K562 (cell line): ENCODE results near the gene TACC3. TPM values are rescaled to one million over a fixed set of nuclear protein-coding genes. Genes with fewer than 3 reads are reported as not detected.

Experiments
- ATF1 ChIP-seq, 2 experiments: fragments of 450-650 bp in 1 of 2; IDR thresholded peaks; 2 replicates each; pipeline ENCODE4 v1.6.1; 2016; ENCODE audit warnings: missing compliant biosample characterization in 1 of 2, missing genetic modification characterization in 1 of 2
- CC2D1A ChIP-seq: fragments of 450-650 bp; IDR thresholded peaks from 2 replicates; pipeline ENCODE4 v1.6.1; 2017; ENCODE audit warnings: mild to moderate bottlenecking
- CREM ChIP-seq: IDR thresholded peaks from 2 replicates; pipeline ENCODE4 v1.6.1; 2014; ENCODE audit warnings: antibody characterized with exemption, low read depth
- CTBP1 ChIP-seq: fragments of 450-650 bp; IDR thresholded peaks from 2 replicates; pipeline ENCODE4 v1.6.1; 2016; ENCODE audit warnings: borderline replicate concordance
- DPF2 ChIP-seq: fragments of 450-650 bp; IDR thresholded peaks from 2 replicates; pipeline ENCODE4 v1.6.1; 2016
- ELF4 ChIP-seq: fragments of 450-650 bp; formaldehyde crosslinking; IDR thresholded peaks from 2 replicates; pipeline ENCODE4 v1.4.0; 2022; ENCODE audit warnings: missing genetic modification characterization
- HDAC1 ChIP-seq, 2 experiments: fragments of 450-650 bp; IDR thresholded peaks; 2 replicates each; pipeline ENCODE4 v1.6.1; 2016 to 2017; ENCODE audit warnings: inconsistent platforms in 1 of 2, mild to moderate bottlenecking in 1 of 2, moderate library complexity in 1 of 2
- HMGN3 ChIP-seq: IDR thresholded peaks from 2 replicates; pipeline ENCODE4 v1.6.1; 2011; ENCODE audit warnings: borderline replicate concordance, low read depth, mild to moderate bottlenecking, mixed read lengths, low read length; ENCODE audit not compliant: insufficient read length; ENCODE audit errors: extremely low read depth
- KDM4B ChIP-seq, 2 experiments: fragments of 450-650 bp in 1 of 2; sonication (generic) in 1 of 2; IDR thresholded peaks; 2 replicates each; pipeline ENCODE4 v1.6.1; 2016 to 2017; ENCODE audit warnings: borderline replicate concordance in 2 of 2, antibody characterized with exemption in 1 of 2, low read depth in 1 of 2, mild to moderate bottlenecking in 1 of 2
- MTA3 ChIP-seq: fragments of 450-650 bp; formaldehyde crosslinking; IDR thresholded peaks from 2 replicates; pipeline ENCODE4 v1.6.1; 2017; ENCODE audit warnings: mild to moderate bottlenecking, borderline replicate concordance
- NCOR1 ChIP-seq: fragments of 450-650 bp; IDR thresholded peaks from 2 replicates; pipeline ENCODE4 v1.6.1; 2016; ENCODE audit warnings: mild to moderate bottlenecking, moderate library complexity
- NR2C1 ChIP-seq, 2 experiments: fragments of 450-650 bp; IDR thresholded peaks; 2 replicates each; pipeline ENCODE4 v1.6.1; 2017; ENCODE audit warnings: mild to moderate bottlenecking in 2 of 2, antibody characterized with exemption in 1 of 2, inconsistent platforms in 1 of 2, missing compliant biosample characterization in 1 of 2, missing genetic modification characterization in 1 of 2
- PHF8 ChIP-seq: fragments of 200-600 bp; sonication (generic); IDR thresholded peaks from 2 replicates; pipeline ENCODE4 v1.6.1; 2012; ENCODE audit warnings: mixed run types, mild to moderate bottlenecking, inconsistent platforms, low read length, moderate library complexity, borderline replicate concordance
- SMAD4 ChIP-seq: fragments of 250-450 bp; sonication (Bioruptor Pico); conservative IDR thresholded peaks from 2 replicates; pipeline ENCODE4 v1.8.0; 2021; ENCODE audit warnings: inconsistent platforms, mild to moderate bottlenecking, moderate library complexity
- ZBTB17 ChIP-seq: fragments of 450-650 bp; formaldehyde crosslinking; IDR thresholded peaks from 2 replicates; pipeline ENCODE4 v1.4.0; 2020; ENCODE audit warnings: mild to moderate bottlenecking
- ZBTB33 ChIP-seq: sonication (generic); formaldehyde crosslinking; IDR thresholded peaks from 2 replicates; pipeline ENCODE4 v1.8.1; 2023; ENCODE audit warnings: mild to moderate bottlenecking, missing genetic modification reagents
- ZNF140 ChIP-seq: fragments of 250-450 bp; sonication (Bioruptor Pico); IDR thresholded peaks from 2 replicates; pipeline ENCODE4 v1.8.0; 2021; ENCODE audit warnings: moderate library complexity, mild to moderate bottlenecking, inconsistent platforms
- polyA plus RNA-seq, 8 experiments: library from polyadenylated mRNA; depleted of rRNA in 4 of 8; stranded (reverse) in 5 of 8; unstranded in 3 of 8; fragments of >200 nt; fragmentation: Nextera tagmentation in 2 of 8; fragmentation: Illumina TruSeq in 1 of 8; extraction: Ambion mirVana in 2 of 8; extraction: Trizol in 1 of 8; gene quantifications; 2 replicates each; pipeline versions ENCODE4 v1.2.1 to v1.2.3, GENCODE V29; 2011 to 2014; ENCODE audit warnings: inconsistent platforms in 1 of 8, missing spikeins in 1 of 8
- total RNA-seq, 7 experiments: library from RNA; depleted of rRNA in 6 of 7; stranded (reverse); fragments of >200 nt in 6 of 7; fragmentation: Illumina TruSeq in 2 of 7; extraction: Trizol in 2 of 7; gene quantifications; 2 replicates each; pipeline versions ENCODE4 v1.2.1 to v1.2.3, GENCODE V29; 2011 to 2021; ENCODE audit warnings: low replicate concordance in 1 of 7
- TF ChIP-seq, protein P1 (sequence below): fragments of 250-450 bp; sonication (Bioruptor Pico); IDR thresholded peaks from 2 replicates; pipeline ENCODE4 v1.5.0; 2021; ENCODE audit warnings: mild to moderate bottlenecking, borderline replicate concordance
- TF ChIP-seq, protein P2 (sequence below): fragments of 450-650 bp; IDR thresholded peaks from 2 replicates; pipeline ENCODE4 v1.6.1; 2018; ENCODE audit not compliant: partially characterized antibody

The TACC3 gene
- total and polyA plus RNA-seq, 9 of the 15 experiments (the other 6 are each of a cell fraction or from before 2014, with no cell fraction given), result 1.9 to 122 (median 55.6) TPM

GRCh38 chr4:1784789-1785591 is 63.7 kb downstream of the TACC3 start (continued):
- TF ChIP-seq ZBTB17 (peak; percentile 58), MTA3 (peak; percentile 83), CC2D1A (no peak; the same call in 1 of the 2 replicates), ELF4 (CRISPR knock-in tag) (peak; percentile 61), SMAD4 (peak; percentile 93), CREM (peak; percentile 52), NCOR1 (peak; percentile 95), PHF8 (peak; percentile 35; the same call in 1 of the 2 replicates), HDAC1 (IDR thresholded peaks at IDR 0.05) (peak in 1 of 2 experiments; percentile 61; a peak in 2 of 4 replicates), CTBP1 (peak; percentile 41; the same call in 1 of the 2 replicates), ZBTB33 (CRISPR knock-in tag) (peak; percentile 74; the same call in 1 of the 2 replicates), DPF2 (peak; percentile 93), KDM4B (IDR thresholded peaks at IDR 0.05; ENCODE audit: borderline replicate concordance in 2 of 2, low read depth in 1 of 2) (peak in 1 of 2 experiments; percentile 79; a peak in 1 of 4 replicates), HMGN3 (peak; percentile 98), ATF1 (CRISPR knock-in tag; IDR thresholded peaks at IDR 0.05) (no peak), ATF1 (tag; IDR thresholded peaks at IDR 0.05) (peak; percentile 32; the same call in 1 of the 2 replicates), NR2C1 (IDR thresholded peaks at IDR 0.05) (no peak), NR2C1 (tag; IDR thresholded peaks at IDR 0.05) (peak; percentile 46; the same call in 1 of the 2 replicates), ZNF140 (CRISPR knock-in tag) (peak; percentile 15; the same call in 1 of the 2 replicates)
- TF ChIP-seq, protein P1, sequence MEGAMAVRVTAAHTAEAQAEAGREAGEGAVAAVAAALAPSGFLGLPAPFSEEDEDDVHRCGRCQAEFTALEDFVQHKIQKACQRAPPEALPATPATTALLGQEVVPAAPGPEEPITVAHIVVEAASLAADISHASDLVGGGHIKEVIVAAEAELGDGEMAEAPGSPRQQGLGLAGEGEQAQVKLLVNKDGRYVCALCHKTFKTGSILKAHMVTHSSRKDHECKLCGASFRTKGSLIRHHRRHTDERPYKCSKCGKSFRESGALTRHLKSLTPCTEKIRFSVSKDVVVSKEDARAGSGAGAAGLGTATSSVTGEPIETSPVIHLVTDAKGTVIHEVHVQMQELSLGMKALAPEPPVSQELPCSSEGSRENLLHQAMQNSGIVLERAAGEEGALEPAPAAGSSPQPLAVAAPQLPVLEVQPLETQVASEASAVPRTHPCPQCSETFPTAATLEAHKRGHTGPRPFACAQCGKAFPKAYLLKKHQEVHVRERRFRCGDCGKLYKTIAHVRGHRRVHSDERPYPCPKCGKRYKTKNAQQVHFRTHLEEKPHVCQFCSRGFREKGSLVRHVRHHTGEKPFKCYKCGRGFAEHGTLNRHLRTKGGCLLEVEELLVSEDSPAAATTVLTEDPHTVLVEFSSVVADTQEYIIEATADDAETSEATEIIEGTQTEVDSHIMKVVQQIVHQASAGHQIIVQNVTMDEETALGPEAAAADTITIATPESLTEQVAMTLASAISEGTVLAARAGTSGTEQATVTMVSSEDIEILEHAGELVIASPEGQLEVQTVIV (CRISPR knock-in tag), result no peak
- TF ChIP-seq, protein P2, sequence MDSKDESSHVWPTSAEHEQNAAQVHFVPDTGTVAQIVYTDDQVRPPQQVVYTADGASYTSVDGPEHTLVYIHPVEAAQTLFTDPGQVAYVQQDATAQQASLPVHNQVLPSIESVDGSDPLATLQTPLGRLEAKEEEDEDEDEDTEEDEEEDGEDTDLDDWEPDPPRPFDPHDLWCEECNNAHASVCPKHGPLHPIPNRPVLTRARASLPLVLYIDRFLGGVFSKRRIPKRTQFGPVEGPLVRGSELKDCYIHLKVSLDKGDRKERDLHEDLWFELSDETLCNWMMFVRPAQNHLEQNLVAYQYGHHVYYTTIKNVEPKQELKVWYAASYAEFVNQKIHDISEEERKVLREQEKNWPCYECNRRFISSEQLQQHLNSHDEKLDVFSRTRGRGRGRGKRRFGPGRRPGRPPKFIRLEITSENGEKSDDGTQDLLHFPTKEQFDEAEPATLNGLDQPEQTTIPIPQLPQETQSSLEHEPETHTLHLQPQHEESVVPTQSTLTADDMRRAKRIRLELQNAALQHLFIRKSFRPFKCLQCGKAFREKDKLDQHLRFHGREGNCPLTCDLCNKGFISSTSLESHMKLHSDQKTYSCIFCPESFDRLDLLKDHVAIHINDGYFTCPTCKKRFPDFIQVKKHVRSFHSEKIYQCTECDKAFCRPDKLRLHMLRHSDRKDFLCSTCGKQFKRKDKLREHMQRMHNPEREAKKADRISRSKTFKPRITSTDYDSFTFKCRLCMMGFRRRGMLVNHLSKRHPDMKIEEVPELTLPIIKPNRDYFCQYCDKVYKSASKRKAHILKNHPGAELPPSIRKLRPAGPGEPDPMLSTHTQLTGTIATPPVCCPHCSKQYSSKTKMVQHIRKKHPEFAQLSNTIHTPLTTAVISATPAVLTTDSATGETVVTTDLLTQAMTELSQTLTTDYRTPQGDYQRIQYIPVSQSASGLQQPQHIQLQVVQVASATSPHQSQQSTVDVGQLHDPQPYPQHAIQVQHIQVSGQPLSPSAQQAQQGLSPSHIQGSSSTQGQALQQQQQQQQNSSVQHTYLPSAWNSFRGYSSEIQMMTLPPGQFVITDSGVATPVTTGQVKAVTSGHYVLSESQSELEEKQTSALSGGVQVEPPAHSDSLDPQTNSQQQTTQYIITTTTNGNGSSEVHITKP, result peak; percentile 32
